GM12878 (cell line): ENCODE data around the gene ADAM33.

ENCODE experiments used
- CTCF ChIP-seq, 3 experiments: IDR thresholded peaks in 2 of 3; conservative IDR thresholded peaks in 1 of 3; 2 replicates each; pipeline ENCODE4 v1.5.1; 2011; ENCODE audit warnings: low read depth in 3 of 3, low read length in 3 of 3, mild to moderate bottlenecking in 3 of 3, control low read depth in 2 of 3, moderate library complexity in 2 of 3, inconsistent platforms in 1 of 3, mixed read lengths in 1 of 3; ENCODE audit not compliant: control insufficient read depth in 2 of 3, insufficient read depth in 1 of 3; ENCODE audit errors: extremely low read depth in 1 of 3
- HCFC1 ChIP-seq: fragments of 150-350 bp; IDR thresholded peaks from 2 replicates; pipeline ENCODE4 v1.6.1; 2014; ENCODE audit warnings: low read length
- JUND ChIP-seq: IDR thresholded peaks from 2 replicates; pipeline ENCODE4 v1.6.1; 2012; ENCODE audit warnings: low read depth, mild to moderate bottlenecking, low read length, improper control_type of control experiment, moderate library complexity
- KDM1A ChIP-seq: fragments of 200-600 bp; sonication (generic); IDR thresholded peaks from 2 replicates; pipeline ENCODE4 v1.6.1; 2016; ENCODE audit warnings: borderline replicate concordance
- MYC ChIP-seq: IDR thresholded peaks from 2 replicates; pipeline ENCODE4 v1.6.1; 2011; ENCODE audit warnings: mild to moderate bottlenecking, low read length, moderate library complexity, inconsistent platforms; ENCODE audit not compliant: insufficient read depth, insufficient replicate concordance, insufficient read length, severe bottlenecking
- ZNF274 ChIP-seq: IDR thresholded peaks from one replicate; pipeline ENCODE4 v1.8.0; 2011; ENCODE audit not compliant: insufficient read length, insufficient read depth

GRCh38 chr20:3654326-3655130 is 27.3 kb downstream of the ADAM33 start:
- TF ChIP-seq JUND, result no peak
- no peak for TF ChIP-seq ZNF274
- no peak for TF ChIP-seq CTCF (IDR thresholded peaks at IDR 0.05 in 2 of 3, conservative IDR thresholded peaks at IDR 0.05 in 1 of 3; ENCODE audit: control insufficient read depth in 2 of 3, extremely low read depth in 1 of 3, insufficient read depth in 1 of 3, low read depth in 3 of 3, low read length in 3 of 3)
- no peak for TF ChIP-seq HCFC1
- TF ChIP-seq MYC, result no peak
- TF ChIP-seq KDM1A, result no peak
